ENCODE results near the gene JAZF1.

The JAZF1 gene

DNA sequence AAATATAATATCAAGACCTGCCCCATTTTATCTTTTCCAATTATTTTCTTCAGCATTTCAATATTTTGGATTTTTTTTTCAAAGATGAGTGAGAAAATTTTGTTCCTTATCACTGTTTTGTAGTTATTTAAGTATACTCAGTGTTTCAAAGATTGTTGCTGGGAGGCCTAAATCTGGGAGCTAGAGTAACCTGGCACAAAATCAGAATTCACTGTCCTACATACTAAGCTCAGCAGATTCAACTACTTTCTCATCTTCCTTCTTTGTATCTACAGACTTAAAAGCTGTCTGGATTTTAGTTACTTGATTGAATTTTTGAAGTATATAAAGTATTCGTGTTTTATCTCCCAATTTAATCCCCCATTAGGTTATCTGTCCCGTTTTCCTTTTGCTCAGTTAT lies 354.7 kb downstream of the JAZF1 start:
- Histone ChIP-seq H2AFZ (no peak overlapping the region), H3K4me1 (no peaks in the 10 kb centered on the region), H3K79me2 (no peaks in the 10 kb centered on the region), H3K9ac (no peak overlapping the region), H3K4me2 (ENCODE audit: low read length) (no peak overlapping the region), H3K4me3 (ENCODE audit: low read depth, low read length) (no peak overlapping the region), H3K27me3 (ENCODE audit: control insufficient read depth, insufficient read depth, low read length) (no peaks in the 10 kb centered on the region), H3K27ac (no peak overlapping the region), H3K9me3 (ENCODE audit: control insufficient read depth, low read length) (no peaks in the 10 kb centered on the region), H3K36me3 (ENCODE audit: control insufficient read depth, insufficient read depth, low read length) (no peaks in the 10 kb centered on the region)
- TF ChIP-seq, protein P1, sequence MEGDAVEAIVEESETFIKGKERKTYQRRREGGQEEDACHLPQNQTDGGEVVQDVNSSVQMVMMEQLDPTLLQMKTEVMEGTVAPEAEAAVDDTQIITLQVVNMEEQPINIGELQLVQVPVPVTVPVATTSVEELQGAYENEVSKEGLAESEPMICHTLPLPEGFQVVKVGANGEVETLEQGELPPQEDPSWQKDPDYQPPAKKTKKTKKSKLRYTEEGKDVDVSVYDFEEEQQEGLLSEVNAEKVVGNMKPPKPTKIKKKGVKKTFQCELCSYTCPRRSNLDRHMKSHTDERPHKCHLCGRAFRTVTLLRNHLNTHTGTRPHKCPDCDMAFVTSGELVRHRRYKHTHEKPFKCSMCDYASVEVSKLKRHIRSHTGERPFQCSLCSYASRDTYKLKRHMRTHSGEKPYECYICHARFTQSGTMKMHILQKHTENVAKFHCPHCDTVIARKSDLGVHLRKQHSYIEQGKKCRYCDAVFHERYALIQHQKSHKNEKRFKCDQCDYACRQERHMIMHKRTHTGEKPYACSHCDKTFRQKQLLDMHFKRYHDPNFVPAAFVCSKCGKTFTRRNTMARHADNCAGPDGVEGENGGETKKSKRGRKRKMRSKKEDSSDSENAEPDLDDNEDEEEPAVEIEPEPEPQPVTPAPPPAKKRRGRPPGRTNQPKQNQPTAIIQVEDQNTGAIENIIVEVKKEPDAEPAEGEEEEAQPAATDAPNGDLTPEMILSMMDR (IDR thresholded peaks at IDR 0.05), result no peak

DNA sequence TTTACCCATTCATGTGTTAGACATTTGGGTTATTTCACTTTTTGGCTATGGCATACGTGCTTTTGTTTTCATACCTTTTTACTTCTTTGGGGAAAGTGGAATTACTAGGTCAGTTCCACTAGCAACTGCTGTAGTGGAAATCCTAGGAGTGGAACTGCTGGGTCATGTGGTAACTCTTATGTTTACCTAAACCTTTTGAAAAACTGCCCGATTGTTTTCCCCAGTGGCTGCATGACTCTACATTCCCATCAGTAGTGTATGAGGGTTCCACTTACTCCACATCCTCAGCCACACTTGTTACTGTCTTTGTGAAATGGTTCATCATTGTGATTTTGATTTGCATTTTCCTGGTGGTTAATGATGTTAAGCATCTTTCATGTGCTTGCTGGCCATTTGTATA lies 358.4 kb downstream of the JAZF1 start:
- Histone ChIP-seq H3K9me3 (ENCODE audit: control insufficient read depth, low read length) (no peaks in the 10 kb centered on the region), H3K4me1 (no peaks in the 10 kb centered on the region), H3K27me3 (ENCODE audit: control insufficient read depth, insufficient read depth, low read length) (no peaks in the 10 kb centered on the region), H2AFZ (no peak overlapping the region), H3K4me3 (ENCODE audit: low read depth, low read length) (no peak overlapping the region), H3K9ac (no peak overlapping the region), H3K27ac (no peak overlapping the region), H3K4me2 (ENCODE audit: low read length) (no peak overlapping the region), H3K36me3 (ENCODE audit: control insufficient read depth, insufficient read depth, low read length) (no peaks in the 10 kb centered on the region), H3K79me2 (no peaks in the 10 kb centered on the region)
- TF ChIP-seq, protein P1 (IDR thresholded peaks at IDR 0.05), result no peak

DNA sequence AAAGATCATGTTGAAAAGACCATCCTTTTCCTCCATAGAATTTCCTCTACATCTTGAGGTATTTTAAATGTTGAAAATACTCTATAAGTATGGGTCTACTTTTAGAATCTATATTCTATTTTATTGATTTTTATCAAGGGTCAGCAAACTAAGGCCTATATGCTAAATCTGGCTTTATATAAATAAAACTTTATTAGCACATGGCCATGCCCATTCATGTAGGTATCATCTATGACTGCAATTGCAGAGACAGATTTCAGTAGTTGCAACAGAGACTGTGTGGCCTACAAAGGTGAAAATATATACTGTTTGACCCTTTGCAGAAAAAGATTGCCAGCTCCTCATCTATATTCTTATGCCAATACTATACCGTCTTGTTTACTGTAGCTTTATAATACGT lies 367.9 kb downstream of the JAZF1 start:
- Histone ChIP-seq H3K4me2 (ENCODE audit: low read length) (no peak overlapping the region), H3K36me3 (ENCODE audit: control insufficient read depth, insufficient read depth, low read length) (no peaks in the 10 kb centered on the region), H3K27ac (no peak overlapping the region), H3K4me1 (no peaks in the 10 kb centered on the region), H3K27me3 (ENCODE audit: control insufficient read depth, insufficient read depth, low read length) (no peaks in the 10 kb centered on the region), H2AFZ (no peak overlapping the region), H3K79me2 (no peaks in the 10 kb centered on the region), H3K4me3 (ENCODE audit: low read depth, low read length) (no peak overlapping the region), H3K9ac (no peak overlapping the region), H3K9me3 (ENCODE audit: control insufficient read depth, low read length) (no peaks in the 10 kb centered on the region)
- TF ChIP-seq, protein P1 (IDR thresholded peaks at IDR 0.05), result no peak

DNA sequence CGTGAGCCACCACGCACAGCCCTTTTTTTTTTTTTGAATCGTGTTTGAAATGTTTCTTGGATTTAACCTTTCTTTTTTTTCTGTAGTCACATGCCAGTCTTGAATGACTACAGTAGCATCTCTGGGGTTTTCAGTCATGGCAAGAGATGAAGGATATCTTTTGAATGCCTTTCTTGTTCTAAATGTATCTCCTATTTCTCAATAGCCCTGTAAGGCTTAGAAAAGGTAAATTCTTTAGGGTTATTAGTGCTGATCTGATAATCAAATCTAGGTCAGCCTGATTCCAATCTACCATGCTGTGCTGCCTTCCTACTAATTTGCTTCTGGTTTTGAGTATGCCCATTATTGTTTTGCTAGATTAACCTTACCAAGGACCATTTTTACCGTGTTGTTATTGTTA lies 370.4 kb downstream of the JAZF1 start:
- H3K36me3 ChIP-seq (ENCODE audit: control insufficient read depth, insufficient read depth, low read length), result no peaks in the 10 kb centered on the region
- H3K27ac ChIP-seq, result no peak overlapping the region
- no peak overlapping the region for H2AFZ ChIP-seq
- H3K27me3 ChIP-seq (ENCODE audit: control insufficient read depth, insufficient read depth, low read length), result no peaks in the 10 kb centered on the region
- H3K79me2 ChIP-seq, result no peaks in the 10 kb centered on the region
- no peak overlapping the region for H3K4me2 ChIP-seq (ENCODE audit: low read length)
- H3K4me1 ChIP-seq, result no peaks in the 10 kb centered on the region
- H3K9me3 ChIP-seq (ENCODE audit: control insufficient read depth, low read length), result no peaks in the 10 kb centered on the region
- H3K9ac ChIP-seq, result no peak overlapping the region
- no peak overlapping the region for H3K4me3 ChIP-seq (ENCODE audit: low read depth, low read length)
- TF ChIP-seq, protein P1 (IDR thresholded peaks at IDR 0.05), result no peak

DNA sequence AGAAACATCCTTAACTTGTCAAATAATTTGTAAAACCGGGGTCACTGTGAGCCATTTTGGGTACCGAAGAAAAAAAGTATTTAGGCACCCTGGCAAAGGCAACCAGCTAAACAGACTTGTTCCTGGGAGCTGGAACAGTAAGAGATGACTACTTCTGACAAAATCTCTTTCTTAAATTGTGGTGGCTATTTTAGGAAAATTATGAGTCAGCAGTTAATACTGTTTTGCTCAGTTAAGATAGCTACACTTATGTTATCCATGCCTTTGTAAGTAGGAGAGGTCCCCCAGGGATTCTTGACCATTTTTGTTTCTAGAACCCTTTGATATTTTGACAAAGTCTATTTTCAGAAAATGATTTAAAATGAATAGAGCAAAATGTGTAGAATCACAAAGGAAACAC lies 372.0 kb downstream of the JAZF1 start:
- Histone ChIP-seq H3K9me3 (ENCODE audit: control insufficient read depth, low read length) (no peaks in the 10 kb centered on the region), H3K4me2 (ENCODE audit: low read length) (no peak overlapping the region), H3K4me3 (ENCODE audit: low read depth, low read length) (no peak overlapping the region), H3K36me3 (ENCODE audit: control insufficient read depth, insufficient read depth, low read length) (no peaks in the 10 kb centered on the region), H3K9ac (no peak overlapping the region), H3K4me1 (no peaks in the 10 kb centered on the region), H3K27ac (no peak overlapping the region), H3K79me2 (no peaks in the 10 kb centered on the region), H3K27me3 (ENCODE audit: control insufficient read depth, insufficient read depth, low read length) (no peaks in the 10 kb centered on the region), H2AFZ (no peak overlapping the region)
- TF ChIP-seq, protein P1 (IDR thresholded peaks at IDR 0.05), result no peak

Data from parathyroid adenoma (tissue), 2 donors.